HG03442 (cell line): ENCODE results near the gene EIF4G1.

Experiments used
- ATAC-seq: cut with Tn5 transposase; IDR thresholded peaks from one replicate; pipeline ENCODE4 v1.9.1; 2021; ENCODE audit warnings: mild to moderate bottlenecking, moderate library complexity; ENCODE audit not compliant: unreplicated experiment

EIF4G1 gene

GRCh38 chr3:184361932-184362667 lies 47.7 kb downstream of the EIF4G1 start:
- peak; percentile 2 for ATAC-seq

- peak; percentile 87 for ATAC-seq
Observed at GRCh38 chr3:184362668-184363546, 48.5 kb downstream of the EIF4G1 start.

GRCh38 chr3:184366619-184367289 lies 52.3 kb downstream of the EIF4G1 start:
- ATAC-seq, result no peak

- ATAC-seq, result no peak
Observed at GRCh38 chr3:184368116-184368515, 53.7 kb downstream of the EIF4G1 start.

GRCh38 chr3:184368586-184369183 lies 54.3 kb downstream of the EIF4G1 start:
- no peak for ATAC-seq

- ATAC-seq, result peak; percentile 55
Observed at GRCh38 chr3:184371570-184372018, 57.2 kb downstream of the EIF4G1 start.

- ATAC-seq, result no peak
Observed at GRCh38 chr3:184372296-184372821, 58.0 kb downstream of the EIF4G1 start.

GRCh38 chr3:184372911-184373310 lies 58.5 kb downstream of the EIF4G1 start:
- ATAC-seq, result no peak

- no peak for ATAC-seq
Observed at GRCh38 chr3:184373422-184373821, 59.0 kb downstream of the EIF4G1 start.

GRCh38 chr3:184375747-184376461 lies 61.5 kb downstream of the EIF4G1 start:
- ATAC-seq, result no peak

GRCh38 chr3:184377374-184377773 lies 63.0 kb downstream of the EIF4G1 start:
- no peak for ATAC-seq

GRCh38 chr3:184377882-184378445 lies 63.6 kb downstream of the EIF4G1 start, which contains the start of gene THPO:
Gene THPO (minus strand): TSS chr3:184378207. CDS start chr3:184376259, 1,948 bp downstream.
- ATAC-seq, result no peak

- no peak for ATAC-seq
Observed at GRCh38 chr3:184378651-184379357, 64.4 kb downstream of the EIF4G1 start.

- ATAC-seq, result no peak
Observed at GRCh38 chr3:184379358-184380184, 65.2 kb downstream of the EIF4G1 start, which contains the start of gene CHRD. Gene CHRD (plus strand): TSS chr3:184380054. CDS start chr3:184380319, 265 bp downstream.

GRCh38 chr3:184380185-184380626 lies 65.8 kb downstream of the EIF4G1 start:
- ATAC-seq, result no peak

GRCh38 chr3:184380627-184381260 lies 66.3 kb downstream of the EIF4G1 start:
- ATAC-seq, result no peak
